SU-DHL-6 (cell line): ENCODE data around the gene ZP4.

Experiments
- EZH2phosphoT487 ChIP-seq: fragments of 200-600 bp; sonication (generic), shearing (Covaris generic); conservative IDR thresholded peaks from 2 replicates; pipeline ENCODE4 v1.6.1; 2018; ENCODE audit warnings: mild to moderate bottlenecking, antibody characterized with exemption, low read length, moderate library complexity, mixed read lengths
- TF ChIP-seq, protein P1 (sequence below): fragments of 200-600 bp; sonication (generic); IDR thresholded peaks from one replicate; pipeline ENCODE4 v1.5.1; 2017; ENCODE audit warnings: antibody characterized with exemption, mild to moderate bottlenecking, low read length, moderate library complexity; ENCODE audit not compliant: insufficient read depth, poor library complexity, severe bottlenecking

DNA sequence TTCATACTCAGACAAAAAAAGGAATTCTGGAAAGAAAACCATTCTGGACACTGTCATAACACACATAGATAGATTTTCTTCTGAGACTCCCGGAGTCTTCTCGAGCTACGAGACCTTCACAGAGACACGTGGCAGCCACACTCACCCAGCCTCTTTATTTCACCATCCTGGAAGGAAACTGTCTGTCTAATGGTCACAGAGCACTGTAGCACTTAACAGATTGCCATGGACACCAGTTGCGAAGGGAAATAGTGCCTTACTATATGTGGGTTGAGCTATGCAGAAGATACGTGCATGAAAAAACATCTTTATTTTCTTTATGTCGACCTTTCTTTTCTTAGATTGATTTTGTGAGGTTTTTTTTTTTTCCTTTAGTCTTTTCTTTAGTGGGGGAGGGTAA, 57.9 kb downstream of the ZP4 start:
- TF ChIP-seq, protein P1, sequence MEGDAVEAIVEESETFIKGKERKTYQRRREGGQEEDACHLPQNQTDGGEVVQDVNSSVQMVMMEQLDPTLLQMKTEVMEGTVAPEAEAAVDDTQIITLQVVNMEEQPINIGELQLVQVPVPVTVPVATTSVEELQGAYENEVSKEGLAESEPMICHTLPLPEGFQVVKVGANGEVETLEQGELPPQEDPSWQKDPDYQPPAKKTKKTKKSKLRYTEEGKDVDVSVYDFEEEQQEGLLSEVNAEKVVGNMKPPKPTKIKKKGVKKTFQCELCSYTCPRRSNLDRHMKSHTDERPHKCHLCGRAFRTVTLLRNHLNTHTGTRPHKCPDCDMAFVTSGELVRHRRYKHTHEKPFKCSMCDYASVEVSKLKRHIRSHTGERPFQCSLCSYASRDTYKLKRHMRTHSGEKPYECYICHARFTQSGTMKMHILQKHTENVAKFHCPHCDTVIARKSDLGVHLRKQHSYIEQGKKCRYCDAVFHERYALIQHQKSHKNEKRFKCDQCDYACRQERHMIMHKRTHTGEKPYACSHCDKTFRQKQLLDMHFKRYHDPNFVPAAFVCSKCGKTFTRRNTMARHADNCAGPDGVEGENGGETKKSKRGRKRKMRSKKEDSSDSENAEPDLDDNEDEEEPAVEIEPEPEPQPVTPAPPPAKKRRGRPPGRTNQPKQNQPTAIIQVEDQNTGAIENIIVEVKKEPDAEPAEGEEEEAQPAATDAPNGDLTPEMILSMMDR, result no peak
- no peak for TF ChIP-seq EZH2phosphoT487
